Ovary (tissue), 9 donors: ENCODE data around the gene CLASP1. TPM values are rescaled to one million over a fixed set of nuclear protein-coding genes. Genes with fewer than 3 reads are reported as not detected.

Experiments
- DNase-seq, 5 donors: peaks; one replicate each; pipeline ENCODE4 v3.0.0-alpha.2; 2019 to 2020
- H3K27ac ChIP-seq, 2 donors: fragments of 200-600 bp; one replicate each; pipeline versions ENCODE4 v1.5.1 to v1.8.0; 2019 to 2022
- H3K27me3 ChIP-seq: fragments of 200-600 bp; one replicate; pipeline ENCODE4 v1.8.0; 2022
- H3K36me3 ChIP-seq: fragments of 200-600 bp; sonication (generic); one replicate; pipeline ENCODE4 v1.5.1; 2019
- H3K4me1 ChIP-seq: one replicate; pipeline ENCODE4 v1.8.1; 2013; ENCODE audit warnings: mild to moderate bottlenecking, moderate library complexity; ENCODE audit not compliant: insufficient read depth
- H3K4me3 ChIP-seq: fragments of 200-600 bp; sonication (generic); one replicate; pipeline ENCODE4 v1.5.1; 2017
- H3K9me3 ChIP-seq, 2 donors: fragments of 200-600 bp in 1 of 2; sonication (generic) in 1 of 2; one replicate each; pipeline versions ENCODE4 v1.5.1 to v1.8.1; 2013 to 2019; ENCODE audit warnings: mild to moderate bottlenecking in 1 of 2, moderate library complexity in 1 of 2
- CTCF ChIP-seq, 3 donors: fragments of 450-650 bp in 2 of 3; fragments of 200-600 bp in 1 of 3; IDR thresholded peaks; one replicate each; pipeline versions ENCODE4 v1.5.1 to v1.8.0; 2016 to 2022; ENCODE audit warnings: antibody characterized with exemption in 3 of 3, mild to moderate bottlenecking in 1 of 3
- EP300 ChIP-seq: sonication (generic); formaldehyde crosslinking; IDR thresholded peaks from one replicate; pipeline ENCODE4 v1.6.1; 2017; ENCODE audit warnings: antibody characterized with exemption
- POLR2A ChIP-seq: fragments of 450-650 bp; IDR thresholded peaks from one replicate; pipeline ENCODE4 v1.6.1; 2017; ENCODE audit warnings: antibody characterized with exemption, mild to moderate bottlenecking, moderate library complexity
- WGBS, 3 donors: extraction: QIAGEN DNeasy Blood & Tissue Kit in 1 of 3; methylation state at CpG; one replicate each; pipeline versions ENCODE4 v1.1.5 to v1.1.7; 2013 to 2017; 5-methylcytosine and 5-hydroxymethylcytosine counted together
- intact Hi-C, 4 donors: fragments of 100-400 bp; cut with DNase I; formaldehyde crosslinking; loops; one replicate each; pipeline versions ENCODE4 v1.11.0 to v1.15.1; 2022 to 2023
- polyA plus RNA-seq, 2 donors: library from polyadenylated mRNA; stranded (reverse); fragments of 200-250 nt in 1 of 2; fragments of 350-450 nt in 1 of 2; fragmentation: Illumina TruSeq in 1 of 2; extraction: RNeasy Lipid Tissue Mini Kit (QIAGEN cat#74804) in 1 of 2; gene quantifications; one replicate each; pipeline ENCODE4 v1.2.3, GENCODE V29; 2013 to 2014
- total RNA-seq, 7 donors: library from RNA; depleted of rRNA in 2 of 7; stranded (reverse); fragments of >200 nt in 2 of 7; fragmentation: NEBNext Ultra II Directional in 3 of 7; extraction: Animal tissue kit (Norgen Biotek cat#: 25700) in 3 of 7; gene quantifications; one replicate each; pipeline versions ENCODE4 v1.1.0 to v1.2.4, GENCODE V29; 2016 to 2023
- donor health status: DM: no; HTN: no; CAD: no; lungs with moderate emphysema.
- donor health status: DM: no; HTN: no; CAD: no.
- donor health status: Bipolar disorder and iron deficiency.
- donor health status: DM: yes; HTN: yes; CAD: no.
- donor health status: DM: no; HTN: no; CAD: no.
- donor health status: DM: yes; HTN: yes; CAD: no.

Gene CLASP1
- total and polyA plus RNA-seq, 9 donors = 15.8 to 58.7 (median 47.9) TPM

- no peaks in the 10 kb centered on the region for H3K27me3 ChIP-seq
- no peak for TF ChIP-seq CTCF (IDR thresholded peaks at IDR 0.05)
- no peak for TF ChIP-seq EP300
- H3K4me3 ChIP-seq = no peak overlapping the region
- H3K27ac ChIP-seq = no peak overlapping the region
- H3K9me3 ChIP-seq = no peaks in the 10 kb centered on the region
- no peaks in the 10 kb centered on the region for H3K36me3 ChIP-seq
- intact Hi-C loops = no loop called here
- 76 to 78% (median 76%) methylated on average over 3 of the region's 3 CpGs for WGBS, 3 donors
- DNase-seq = no peak
- no peaks in the 10 kb centered on the region for H3K4me1 ChIP-seq
Measured at GRCh38 chr2:121665504-121665903, 16.2 kb upstream of the CLASP1 start.

GRCh38 chr2:121664713-121665112 is 15.5 kb upstream of the CLASP1 start:
- TF ChIP-seq CTCF (IDR thresholded peaks at IDR 0.05) (no peak), POLR2A (no peak), EP300 (no peak)
- Histone ChIP-seq H3K36me3 (no peaks in the 10 kb centered on the region), H3K4me1 (no peaks in the 10 kb centered on the region), H3K4me3 (no peak overlapping the region), H3K27me3 (no peaks in the 10 kb centered on the region), H3K9me3 (no peaks in the 10 kb centered on the region), H3K27ac (no peak overlapping the region)
- intact Hi-C loops = no loop called here
- WGBS, 3 donors = 71 to 77% (median 75%) methylated on average over 4 of the region's 4 CpGs
- no peak for DNase-seq

- no peak for DNase-seq
- Histone ChIP-seq H3K4me1 (no peaks in the 10 kb centered on the region), H3K36me3 (no peaks in the 10 kb centered on the region), H3K9me3 (no peaks in the 10 kb centered on the region), H3K27me3 (no peaks in the 10 kb centered on the region), H3K4me3 (no peak overlapping the region), H3K27ac (no peak overlapping the region)
- 89 to 91% (median 90%) methylated on average over 4 of the region's 4 CpGs for WGBS, 3 donors
- TF ChIP-seq EP300 = no peak
- TF ChIP-seq CTCF (IDR thresholded peaks at IDR 0.05) = no peak
- TF ChIP-seq POLR2A = no peak
- intact Hi-C loops = no loop called here
Measured at GRCh38 chr2:121664086-121664485, 14.8 kb upstream of the CLASP1 start.

- Histone ChIP-seq H3K4me1 (no peaks in the 10 kb centered on the region), H3K4me3 (no peak overlapping the region), H3K36me3 (no peaks in the 10 kb centered on the region), H3K27me3 (no peaks in the 10 kb centered on the region), H3K27ac (no peak overlapping the region), H3K9me3 (no peaks in the 10 kb centered on the region)
- no peak for DNase-seq
- WGBS, 3 donors = 60 to 66% (median 64%) methylated on average over 3 of the region's 3 CpGs
- TF ChIP-seq CTCF (IDR thresholded peaks at IDR 0.05) = no peak
- TF ChIP-seq POLR2A = no peak
- no peak for TF ChIP-seq EP300
- intact Hi-C loops = no loop called here
Measured at GRCh38 chr2:121663434-121663833, 14.2 kb upstream of the CLASP1 start.

- 88 to 91% (median 89%) methylated on average over 2 of the region's 2 CpGs for WGBS, 3 donors
- Histone ChIP-seq H3K9me3 (no peaks in the 10 kb centered on the region), H3K4me3 (no peak overlapping the region), H3K27me3 (no peaks in the 10 kb centered on the region), H3K27ac (no peak overlapping the region), H3K4me1 (no peaks in the 10 kb centered on the region), H3K36me3 (no peaks in the 10 kb centered on the region)
- TF ChIP-seq EP300 = no peak
- no peak for TF ChIP-seq POLR2A
- TF ChIP-seq CTCF (IDR thresholded peaks at IDR 0.05) = no peak
- DNase-seq = no peak
- intact Hi-C loops = no loop called here
Measured at GRCh38 chr2:121662656-121663055, 13.4 kb upstream of the CLASP1 start.
